Measurements from ENCODE around the gene FAU. TPM values are rescaled to one million over a fixed set of nuclear protein-coding genes. Genes with fewer than 3 reads are reported as not detected.

The FAU gene
- total and polyA plus RNA-seq, 2 of the 13 experiments (the other 11 are each of a cell fraction or from before 2014, with no cell fraction given) = 374 to 869 TPM

DNA sequence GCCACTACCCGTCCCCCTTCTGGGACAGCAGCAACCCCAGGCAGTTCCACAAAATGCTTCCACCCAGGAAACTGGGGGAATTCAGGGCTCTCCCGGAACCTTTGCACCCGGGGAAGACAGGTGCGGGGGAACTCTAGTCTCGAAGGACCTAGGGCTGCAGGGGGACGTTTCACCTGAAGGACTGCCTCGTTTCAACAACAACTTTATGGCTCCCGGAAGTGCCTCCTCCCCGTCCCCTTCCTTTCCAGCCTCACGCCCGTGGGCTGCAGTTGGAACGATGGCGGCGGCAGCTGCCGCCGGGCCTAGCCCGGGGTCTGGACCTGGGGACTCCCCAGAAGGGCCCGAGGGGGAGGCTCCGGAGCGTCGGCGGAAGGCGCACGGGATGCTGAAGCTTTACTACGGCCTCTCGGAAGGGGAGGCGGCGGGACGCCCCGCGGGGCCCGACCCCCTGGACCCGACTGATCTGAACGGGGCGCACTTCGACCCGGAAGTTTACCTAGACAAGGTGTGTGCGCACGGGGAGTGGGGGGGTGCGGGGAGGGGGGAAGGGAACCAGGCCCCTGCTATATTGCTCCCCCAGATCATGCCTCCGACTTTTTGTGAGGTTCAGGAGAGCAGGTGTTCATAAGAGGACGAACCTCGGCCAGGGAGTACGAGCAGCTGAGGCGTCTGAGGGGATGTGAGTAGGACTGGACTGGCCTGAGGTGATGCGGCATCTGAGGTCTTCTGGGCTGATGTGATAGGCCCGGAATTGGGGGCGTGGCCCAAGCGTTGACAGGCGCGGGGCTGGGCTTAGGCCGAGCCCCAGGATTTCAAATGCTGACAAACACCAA lies 25.7 kb downstream of the FAU start, which contains the start of gene VPS51 (continued):
- peak; percentile 69 for TF ChIP-seq SP2 (CRISPR knock-in tag; IDR thresholded peaks at IDR 0.05)
- no peak for TF ChIP-seq ZNF17 (CRISPR knock-in tag; IDR thresholded peaks at IDR 0.05)
- TF ChIP-seq NFRKB (IDR thresholded peaks at IDR 0.05) = peak; percentile 59; the same call in 1 of the 2 replicates
- TF ChIP-seq, protein P1, sequence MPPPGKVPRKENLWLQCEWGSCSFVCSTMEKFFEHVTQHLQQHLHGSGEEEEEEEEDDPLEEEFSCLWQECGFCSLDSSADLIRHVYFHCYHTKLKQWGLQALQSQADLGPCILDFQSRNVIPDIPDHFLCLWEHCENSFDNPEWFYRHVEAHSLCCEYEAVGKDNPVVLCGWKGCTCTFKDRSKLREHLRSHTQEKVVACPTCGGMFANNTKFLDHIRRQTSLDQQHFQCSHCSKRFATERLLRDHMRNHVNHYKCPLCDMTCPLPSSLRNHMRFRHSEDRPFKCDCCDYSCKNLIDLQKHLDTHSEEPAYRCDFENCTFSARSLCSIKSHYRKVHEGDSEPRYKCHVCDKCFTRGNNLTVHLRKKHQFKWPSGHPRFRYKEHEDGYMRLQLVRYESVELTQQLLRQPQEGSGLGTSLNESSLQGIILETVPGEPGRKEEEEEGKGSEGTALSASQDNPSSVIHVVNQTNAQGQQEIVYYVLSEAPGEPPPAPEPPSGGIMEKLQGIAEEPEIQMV (CRISPR knock-in tag; IDR thresholded peaks at IDR 0.05; ENCODE audit: low read depth) = 0 out of 2 replicates have a peak, but pooled peaks have one; percentile 55
- TF ChIP-seq TAF15 (IDR thresholded peaks at IDR 0.05; ENCODE audit: low read depth, low read length, poor library complexity, severe bottlenecking) = peak; percentile 82
- peak; percentile 91 for TF ChIP-seq ZSCAN22 (CRISPR knock-in tag; IDR thresholded peaks at IDR 0.05)
- TF ChIP-seq, protein P2, sequence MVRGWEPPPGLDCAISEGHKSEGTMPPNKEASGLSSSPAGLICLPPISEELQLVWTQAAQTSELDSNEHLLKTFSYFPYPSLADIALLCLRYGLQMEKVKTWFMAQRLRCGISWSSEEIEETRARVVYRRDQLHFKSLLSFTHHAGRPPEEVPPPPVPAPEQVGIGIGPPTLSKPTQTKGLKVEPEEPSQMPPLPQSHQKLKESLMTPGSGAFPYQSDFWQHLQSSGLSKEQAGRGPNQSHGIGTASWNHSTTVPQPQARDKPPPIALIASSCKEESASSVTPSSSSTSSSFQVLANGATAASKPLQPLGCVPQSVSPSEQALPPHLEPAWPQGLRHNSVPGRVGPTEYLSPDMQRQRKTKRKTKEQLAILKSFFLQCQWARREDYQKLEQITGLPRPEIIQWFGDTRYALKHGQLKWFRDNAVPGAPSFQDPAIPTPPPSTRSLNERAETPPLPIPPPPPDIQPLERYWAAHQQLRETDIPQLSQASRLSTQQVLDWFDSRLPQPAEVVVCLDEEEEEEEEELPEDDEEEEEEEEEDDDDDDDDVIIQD (CRISPR knock-in tag; IDR thresholded peaks at IDR 0.05; ENCODE audit: low read depth) = no peak
- no peak; the same call in 1 of the 2 replicates for TF ChIP-seq ZNF34 (CRISPR knock-in tag; IDR thresholded peaks at IDR 0.05; ENCODE audit: borderline replicate concordance)
- TF ChIP-seq ZFP90 (CRISPR knock-in tag; IDR thresholded peaks at IDR 0.05; ENCODE audit: borderline replicate concordance) = 0 out of 2 replicates have a peak, but pooled peaks have one; percentile 8
- TF ChIP-seq PHF21A (CRISPR knock-in tag; IDR thresholded peaks at IDR 0.05) = peak; percentile 77; the same call in 1 of the 2 replicates
- TF ChIP-seq ZNF263 (CRISPR knock-in tag; IDR thresholded peaks at IDR 0.05) = peak; percentile 54; the same call in 1 of the 2 replicates
- TF ChIP-seq ZFYVE20 (CRISPR knock-in tag; IDR thresholded peaks at IDR 0.05; ENCODE audit: borderline replicate concordance, low read depth) = no peak; the same call in 1 of the 2 replicates
- TF ChIP-seq ZNF331 (CRISPR knock-in tag; IDR thresholded peaks at IDR 0.05) = peak; percentile 83
- 0 out of 2 replicates have a peak, but pooled peaks have one; percentile 47 for TF ChIP-seq ZNF274 (CRISPR knock-in tag; IDR thresholded peaks at IDR 0.05)
- TF ChIP-seq RCOR2 (CRISPR knock-in tag; IDR thresholded peaks at IDR 0.05) = no peak; the same call in 1 of the 2 replicates
- TF ChIP-seq, protein P3, sequence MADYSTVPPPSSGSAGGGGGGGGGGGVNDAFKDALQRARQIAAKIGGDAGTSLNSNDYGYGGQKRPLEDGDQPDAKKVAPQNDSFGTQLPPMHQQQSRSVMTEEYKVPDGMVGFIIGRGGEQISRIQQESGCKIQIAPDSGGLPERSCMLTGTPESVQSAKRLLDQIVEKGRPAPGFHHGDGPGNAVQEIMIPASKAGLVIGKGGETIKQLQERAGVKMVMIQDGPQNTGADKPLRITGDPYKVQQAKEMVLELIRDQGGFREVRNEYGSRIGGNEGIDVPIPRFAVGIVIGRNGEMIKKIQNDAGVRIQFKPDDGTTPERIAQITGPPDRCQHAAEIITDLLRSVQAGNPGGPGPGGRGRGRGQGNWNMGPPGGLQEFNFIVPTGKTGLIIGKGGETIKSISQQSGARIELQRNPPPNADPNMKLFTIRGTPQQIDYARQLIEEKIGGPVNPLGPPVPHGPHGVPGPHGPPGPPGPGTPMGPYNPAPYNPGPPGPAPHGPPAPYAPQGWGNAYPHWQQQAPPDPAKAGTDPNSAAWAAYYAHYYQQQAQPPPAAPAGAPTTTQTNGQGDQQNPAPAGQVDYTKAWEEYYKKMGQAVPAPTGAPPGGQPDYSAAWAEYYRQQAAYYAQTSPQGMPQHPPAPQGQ (CRISPR knock-in tag; IDR thresholded peaks at IDR 0.05; ENCODE audit: borderline replicate concordance) = no peak
- TF ChIP-seq KDM2A (CRISPR knock-in tag; IDR thresholded peaks at IDR 0.05; ENCODE audit: borderline replicate concordance, low read depth) = peak; percentile 88
- no peak for TF ChIP-seq NBN (conservative IDR thresholded peaks at IDR 0.05)
- TF ChIP-seq RARA (CRISPR knock-in tag; IDR thresholded peaks at IDR 0.05) = peak; percentile 36
- TF ChIP-seq, protein P4, sequence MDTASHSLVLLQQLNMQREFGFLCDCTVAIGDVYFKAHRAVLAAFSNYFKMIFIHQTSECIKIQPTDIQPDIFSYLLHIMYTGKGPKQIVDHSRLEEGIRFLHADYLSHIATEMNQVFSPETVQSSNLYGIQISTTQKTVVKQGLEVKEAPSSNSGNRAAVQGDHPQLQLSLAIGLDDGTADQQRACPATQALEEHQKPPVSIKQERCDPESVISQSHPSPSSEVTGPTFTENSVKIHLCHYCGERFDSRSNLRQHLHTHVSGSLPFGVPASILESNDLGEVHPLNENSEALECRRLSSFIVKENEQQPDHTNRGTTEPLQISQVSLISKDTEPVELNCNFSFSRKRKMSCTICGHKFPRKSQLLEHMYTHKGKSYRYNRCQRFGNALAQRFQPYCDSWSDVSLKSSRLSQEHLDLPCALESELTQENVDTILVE (CRISPR knock-in tag; IDR thresholded peaks at IDR 0.05) = peak; percentile 97
- TF ChIP-seq MAFK (conservative IDR thresholded peaks at IDR 0.05 in 1 of 2, IDR thresholded peaks at IDR 0.05 in 1 of 2; ENCODE audit: low read length in 2 of 2) = no peak
- TF ChIP-seq AKAP8 (CRISPR knock-in tag; IDR thresholded peaks at IDR 0.05) = no peak
- TF ChIP-seq SMARCE1 (IDR thresholded peaks at IDR 0.05; ENCODE audit: borderline replicate concordance) = no peak
- TF ChIP-seq ZBTB7B (CRISPR knock-in tag; IDR thresholded peaks at IDR 0.05) = peak; percentile 56; the same call in 1 of the 2 replicates

Data from HepG2 (cell line).